Measurements from ENCODE around the gene PLEKHM1.
"Not testable (repeated sequence)": the region's sequence is repeated elsewhere in the genome, so short reads cannot be mapped to it uniquely, and the experiment has no call there.

PLEKHM1 gene

GRCh38 chr17:45441526-45442310, 48.8 kb downstream of the PLEKHM1 start:
- DNase-seq (ENCODE audit: low spot score), result no peak

GRCh38 chr17:45440839-45441515, 49.5 kb downstream of the PLEKHM1 start:
- DNase-seq (ENCODE audit: low spot score), result not testable (repeated sequence)

GRCh38 chr17:45440161-45440778, 50.3 kb downstream of the PLEKHM1 start:
- DNase-seq (ENCODE audit: low spot score), result peak; percentile 31

- no peak for DNase-seq (ENCODE audit: low spot score)
Measured at GRCh38 chr17:45438931-45439610, 51.5 kb downstream of the PLEKHM1 start.

GRCh38 chr17:45437465-45438283, 52.8 kb downstream of the PLEKHM1 start:
- no peak for DNase-seq (ENCODE audit: low spot score)

- DNase-seq (ENCODE audit: low spot score), result no peak
Measured at GRCh38 chr17:45436625-45437464, 53.7 kb downstream of the PLEKHM1 start.

GRCh38 chr17:45436161-45436560, 54.4 kb downstream of the PLEKHM1 start:
- no peak for DNase-seq (ENCODE audit: low spot score)

- DNase-seq (ENCODE audit: low spot score), result no peak
Measured at GRCh38 chr17:45435481-45435880, 55.0 kb downstream of the PLEKHM1 start.

- DNase-seq (ENCODE audit: low spot score), result no peak
Measured at GRCh38 chr17:45433159-45433535, 57.4 kb downstream of the PLEKHM1 start.

- no peak for DNase-seq (ENCODE audit: low spot score)
Measured at GRCh38 chr17:45432405-45433158, 57.9 kb downstream of the PLEKHM1 start, which contains the start of gene ARHGAP27. Gene ARHGAP27, minus strand, starts transcription at chr17:45432870. Its CDS starts 2,591 bp downstream, at chr17:45430279.

GRCh38 chr17:45431531-45432404, 58.8 kb downstream of the PLEKHM1 start:
- DNase-seq (ENCODE audit: low spot score), result peak; percentile 29

GRCh38 chr17:45430738-45431530, 59.6 kb downstream of the PLEKHM1 start:
- no peak for DNase-seq (ENCODE audit: low spot score)

GRCh38 chr17:45430006-45430737, 60.3 kb downstream of the PLEKHM1 start:
- no peak for DNase-seq (ENCODE audit: low spot score)

GRCh38 chr17:45429339-45430005, 61.0 kb downstream of the PLEKHM1 start:
- no peak for DNase-seq (ENCODE audit: low spot score)

GRCh38 chr17:45428931-45429338, 61.6 kb downstream of the PLEKHM1 start:
- no peak for DNase-seq (ENCODE audit: low spot score)

GRCh38 chr17:45428050-45428617, 62.4 kb downstream of the PLEKHM1 start:
- peak; percentile 68 for DNase-seq (ENCODE audit: low spot score)

Data from hematopoietic multipotent progenitor cell treated with erythropoietin and hydrocortisone succinate and interleukin-3 and kit ligand, for 15 days (in vitro differentiated cells).